Stimulated activated CD8-positive, alpha-beta memory T cell treated with anti-CD3 and anti-CD28 coated beads, Interleukin-4, amount 100 ng/mL, for 48 hours (primary cell): ENCODE results near the gene PRKRA.
A peak's percentile ranks its signal among the peaks of the same experiment; 100 is the strongest.
"Not testable (repeated sequence)": the region's sequence is repeated elsewhere in the genome, so short reads cannot be mapped to it uniquely, and the experiment has no call there.

Experiments used
- DNase-seq: peaks from one replicate; pipeline ENCODE4 v3.0.0-alpha.2; 2020

The PRKRA gene

DNA sequence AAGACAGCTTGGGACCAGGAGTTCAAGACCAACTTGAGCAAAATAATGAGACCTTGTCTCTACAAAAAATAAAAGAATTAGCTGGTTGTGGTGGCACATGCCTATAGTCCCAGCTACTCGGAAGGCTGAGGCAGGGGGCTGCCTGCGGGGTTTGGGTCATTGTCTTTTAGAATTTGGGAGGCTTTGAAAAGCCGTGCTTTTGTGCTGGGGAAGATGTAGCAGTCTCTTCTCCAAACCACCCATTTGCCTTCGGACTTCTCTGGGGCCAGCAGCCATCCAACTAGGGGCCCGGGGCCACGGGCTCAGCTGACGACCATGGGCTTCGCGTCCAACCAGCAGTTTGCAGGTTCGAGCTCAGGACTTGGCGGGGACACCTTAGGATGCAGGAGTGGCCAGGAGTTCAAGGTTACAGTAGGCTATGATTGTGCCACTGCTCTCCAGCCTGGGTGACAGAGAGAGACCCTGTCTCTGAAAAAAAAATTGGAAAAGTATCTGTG, 6.5 kb upstream of the PRKRA start:
- DNase-seq = no peak

DNA sequence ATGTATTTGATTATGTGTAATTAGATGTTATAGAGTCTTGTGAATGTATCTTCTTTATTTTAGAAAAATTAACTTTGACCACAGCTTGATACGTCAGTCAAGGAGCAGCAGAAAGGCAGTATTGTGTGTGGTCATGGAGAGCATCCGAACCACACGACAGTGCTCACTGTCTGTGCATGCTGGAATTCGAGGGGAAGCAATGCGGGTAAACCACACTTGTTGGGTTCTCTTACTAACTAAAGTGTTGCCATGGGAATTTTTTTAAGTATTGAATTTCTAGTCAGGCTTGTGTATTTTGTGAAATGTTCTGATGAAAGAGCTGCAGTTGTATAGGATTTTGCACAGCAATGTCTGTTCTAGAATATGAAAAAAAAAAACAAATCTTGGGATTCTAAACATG, 5.0 kb upstream of the PRKRA start:
- DNase-seq = no peak

DNA sequence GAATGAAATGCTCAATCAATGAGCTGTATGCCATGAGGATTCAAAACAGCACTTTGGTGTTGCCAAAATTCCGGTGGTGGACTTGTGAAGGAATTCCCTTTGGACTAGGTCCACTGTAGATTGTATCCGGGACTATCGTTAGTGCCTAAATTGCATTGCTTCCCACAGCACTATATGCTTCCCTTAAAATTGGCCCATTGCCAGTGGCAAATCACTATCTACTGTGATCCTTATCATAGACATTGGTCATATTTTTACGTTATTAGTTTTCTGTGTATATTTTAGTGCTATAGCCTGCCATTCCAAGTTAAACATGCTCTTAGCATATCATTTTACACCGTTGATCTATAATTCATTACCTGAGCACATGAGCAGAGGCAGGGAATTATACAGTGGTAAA, 1.9 kb upstream of the PRKRA start:
- DNase-seq = no peak

DNA sequence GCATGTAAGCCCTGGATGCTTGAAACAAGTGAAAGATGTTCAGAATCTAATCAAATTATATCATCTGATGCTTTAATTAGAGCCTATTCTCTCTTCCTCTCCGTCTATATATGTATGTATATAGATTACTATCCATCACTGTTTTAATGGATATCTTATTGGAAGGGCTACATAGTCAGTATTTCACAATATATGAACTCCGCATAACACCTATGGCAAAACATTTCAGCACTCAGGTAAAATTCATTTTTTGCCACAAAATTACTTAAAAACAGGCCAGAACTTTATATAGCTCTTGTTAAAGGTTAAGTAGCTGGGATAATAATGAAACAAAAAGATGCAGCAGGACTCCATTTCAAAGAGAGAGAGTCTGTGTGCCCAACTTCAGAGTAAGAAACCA, 1.4 kb upstream of the PRKRA start:
- DNase-seq = no peak

GRCh38 chr2:178450524-178450773, 526 bp downstream of the PRKRA start:
- DNase-seq = no peak

- no peak for DNase-seq
These were observed 1.1 kb downstream of the PRKRA start for GRCh38 chr2:178449700-178450523.

DNA sequence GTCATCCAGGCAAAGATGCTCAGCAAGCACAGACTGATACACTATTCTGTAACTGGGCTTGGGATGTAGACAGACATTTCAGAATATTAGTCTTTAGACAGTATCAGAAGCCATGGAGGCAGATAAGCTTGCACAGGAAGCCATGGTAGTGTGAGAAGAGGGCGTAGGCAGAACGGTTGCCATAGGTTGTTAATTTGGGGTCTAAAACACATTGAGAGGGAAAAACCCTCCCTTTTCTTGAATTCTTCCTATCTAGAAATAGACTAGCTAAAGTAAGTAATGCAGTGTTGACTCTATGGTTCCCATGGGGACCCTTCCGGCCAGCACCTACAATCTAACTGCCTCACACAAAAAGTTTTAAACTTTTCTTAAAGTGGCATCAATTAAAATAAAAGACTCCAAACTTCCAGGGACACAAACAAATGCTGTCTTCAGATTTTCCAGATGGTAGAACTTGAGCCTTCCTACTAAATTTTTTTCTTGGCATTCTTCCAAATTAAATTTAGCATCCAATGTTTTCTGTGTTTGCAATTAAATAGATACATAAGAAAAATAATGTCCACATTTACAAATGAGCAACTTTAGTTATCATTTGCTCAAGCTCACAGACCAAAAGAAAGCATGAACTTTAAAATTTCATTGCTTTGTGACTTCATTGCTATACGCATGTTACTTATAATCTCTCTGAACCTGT, 1.9 kb downstream of the PRKRA start:
- no peak for DNase-seq

DNA sequence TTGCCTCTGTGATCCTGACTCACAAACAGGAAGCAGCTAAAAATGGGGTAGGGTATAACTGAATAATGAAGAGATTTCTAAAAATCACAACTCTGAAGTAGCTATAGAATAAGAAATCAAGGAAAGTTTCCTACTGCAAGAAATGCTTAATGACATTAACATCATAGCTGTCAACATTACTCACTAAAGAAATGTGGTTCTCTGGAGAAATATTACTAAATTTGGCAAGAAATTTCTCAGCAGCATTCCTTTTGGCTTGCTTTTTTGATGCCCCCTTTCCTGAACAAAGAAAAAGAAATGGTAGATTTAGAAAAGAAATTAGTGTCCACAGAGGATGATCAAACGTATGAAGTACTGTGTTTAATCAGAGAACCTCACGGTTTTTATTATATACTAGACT, 9.5 kb downstream of the PRKRA start:
- DNase-seq = no peak

DNA sequence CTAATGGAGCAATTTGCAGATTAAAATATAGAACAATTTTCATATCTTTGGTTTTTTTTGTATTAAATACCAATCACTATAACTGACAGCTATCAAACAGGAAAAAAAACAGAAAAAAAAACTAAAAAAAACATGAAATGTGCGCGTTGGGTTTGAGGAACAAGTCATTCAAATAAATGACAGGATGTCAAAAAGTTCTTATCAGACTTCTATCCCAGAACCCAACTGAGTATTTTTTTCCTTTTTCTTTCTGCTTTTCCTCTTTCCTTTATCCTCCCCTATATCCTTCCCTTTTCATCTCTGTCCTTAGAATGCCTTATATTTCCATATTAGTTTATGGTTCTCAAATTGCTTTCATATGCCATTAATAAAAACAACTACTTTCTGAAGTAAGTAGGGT, 14.3 kb downstream of the PRKRA start:
- no peak for DNase-seq

DNA sequence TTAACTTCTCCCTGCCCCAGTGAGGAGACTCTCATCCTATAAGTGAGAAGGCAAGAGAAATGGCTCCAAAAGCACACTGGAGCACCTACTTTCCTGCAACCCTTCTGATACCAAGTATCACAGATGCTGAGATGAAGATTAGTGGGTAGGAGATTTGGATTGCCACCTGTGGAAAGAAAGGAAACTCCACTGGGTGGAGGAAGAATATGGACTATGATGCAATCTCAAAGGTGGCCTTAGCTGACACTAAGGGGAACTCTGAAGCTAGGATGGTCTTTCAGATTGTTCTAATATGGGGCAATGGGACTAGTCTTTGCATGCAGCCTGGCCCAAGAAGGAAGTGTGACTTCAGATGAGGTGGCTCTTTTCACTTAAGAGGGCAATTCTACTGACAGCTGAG, 21.6 kb downstream of the PRKRA start:
- DNase-seq = no peak

DNA sequence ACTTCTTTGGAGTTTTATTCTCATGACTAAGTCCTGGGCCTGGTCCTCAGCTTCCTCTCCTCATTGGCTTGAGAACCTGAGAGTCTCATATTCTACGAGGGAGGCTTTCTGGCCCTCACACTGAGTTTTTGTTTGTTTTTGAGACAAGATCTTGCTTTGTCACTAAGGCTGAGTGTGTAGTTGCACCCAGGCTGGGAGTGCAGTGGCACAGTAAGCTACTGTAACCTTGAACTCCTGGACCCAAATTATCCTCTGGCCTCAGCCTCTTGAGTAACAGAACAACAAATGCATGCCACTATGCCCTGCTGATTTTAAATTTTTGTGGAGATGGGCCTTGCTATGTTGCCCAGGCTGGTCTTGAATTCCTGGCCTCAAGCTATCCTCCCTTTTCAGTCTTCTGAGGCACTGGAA, 22.6 kb downstream of the PRKRA start:
- no peak for DNase-seq

- DNase-seq = no peak
These were observed 23.5 kb downstream of the PRKRA start for GRCh38 chr2:178427458-178427857.

GRCh38 chr2:178426388-178426787, 24.6 kb downstream of the PRKRA start:
- no peak for DNase-seq

GRCh38 chr2:178425255-178425827, 25.6 kb downstream of the PRKRA start:
- no peak for DNase-seq

- not testable (repeated sequence) for DNase-seq
These were observed 27.2 kb downstream of the PRKRA start for GRCh38 chr2:178423746-178424145.

- no peak for DNase-seq
These were observed 28.9 kb downstream of the PRKRA start for GRCh38 chr2:178422097-178422496.

- DNase-seq = no peak
These were observed 30.4 kb downstream of the PRKRA start for GRCh38 chr2:178420463-178420999.

- no peak for DNase-seq
These were observed 31.9 kb downstream of the PRKRA start for GRCh38 chr2:178419123-178419522.

- no peak for DNase-seq
These were observed 32.5 kb downstream of the PRKRA start for GRCh38 chr2:178418426-178418825.

- DNase-seq = no peak
These were observed 33.1 kb downstream of the PRKRA start for GRCh38 chr2:178417916-178418315.

DNA sequence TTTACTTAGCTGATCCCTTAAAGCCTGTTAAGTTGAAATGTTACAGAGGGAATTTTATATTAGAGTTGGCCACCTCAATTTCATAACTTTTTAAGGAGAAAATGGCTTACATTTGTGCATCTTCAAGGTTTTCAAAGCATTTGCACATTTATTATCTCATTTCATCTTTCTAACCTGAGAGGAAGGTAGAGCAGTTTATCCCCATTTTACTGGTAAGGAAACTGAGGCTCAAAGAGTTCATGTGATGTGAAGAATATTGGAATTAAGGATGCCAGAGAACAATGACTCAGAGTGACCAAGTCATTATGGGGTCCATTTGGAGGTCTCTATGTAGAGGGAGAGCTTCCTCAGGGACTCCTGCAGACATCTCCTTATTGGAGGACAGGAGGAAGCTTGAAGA, 35.0 kb downstream of the PRKRA start:
- no peak for DNase-seq

DNA sequence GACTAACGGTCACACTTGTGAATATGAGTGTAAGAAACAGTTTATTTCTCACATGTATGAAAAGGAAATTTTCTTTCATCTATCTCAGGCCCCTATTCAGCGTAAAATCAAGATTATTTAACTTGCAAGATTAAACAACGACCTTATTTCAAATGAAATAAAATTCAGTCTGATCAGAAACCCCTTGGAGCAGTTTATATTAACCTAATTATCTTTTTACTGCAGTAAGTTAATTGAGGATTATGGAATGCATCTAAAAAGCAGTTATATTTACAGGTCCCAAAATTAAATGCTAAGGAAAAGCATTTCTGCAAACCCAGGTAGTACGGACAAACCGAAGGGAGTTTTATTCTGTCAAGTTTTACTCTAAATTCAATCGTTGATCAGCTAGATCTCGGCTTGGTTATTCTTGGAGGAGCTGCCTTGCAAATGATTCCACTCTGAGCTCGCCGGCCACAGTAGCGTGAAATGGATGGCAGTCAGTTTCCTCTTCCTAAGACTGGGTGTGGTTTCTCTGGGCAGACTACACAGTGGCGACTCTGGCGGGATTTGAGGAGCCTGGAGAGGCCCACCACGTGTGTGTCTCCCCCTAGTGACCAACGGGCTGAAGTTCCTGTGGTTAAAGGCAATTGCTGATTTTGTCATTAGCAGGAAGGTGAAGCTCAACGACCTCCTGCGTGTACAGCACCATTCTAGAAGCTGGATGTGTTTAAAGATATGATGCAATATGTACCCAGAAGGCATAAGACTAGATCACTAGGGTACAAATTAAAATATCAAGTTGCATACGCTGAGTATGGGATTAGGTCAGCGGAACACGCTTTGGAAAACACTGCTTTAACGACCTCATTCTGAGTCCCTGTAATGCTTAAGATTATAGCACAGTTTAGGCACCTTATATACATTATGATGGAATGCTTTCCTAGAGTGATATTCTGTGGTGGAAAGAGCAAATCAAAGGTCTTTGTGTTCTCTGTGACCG, 36.4 kb downstream of the PRKRA start:
- peak; percentile 87 for DNase-seq
